Caco-2 (cell line): ENCODE data around the gene DYDC2. TPM values are rescaled to one million over a fixed set of nuclear protein-coding genes. Genes with fewer than 3 reads are reported as not detected.

Source experiments
- BruUV-seq: library from RNA; stranded (reverse); fragments of 400-500 nt; replicated peaks from 2 replicates; lab custom pipeline; 2021; lab: Mats Ljungman, UMichigan
- CTCF ChIA-PET: fragments of 300-600 bp; sonication (Branson Sonifier 250); formaldehyde crosslinking; loops from one replicate; lab custom pipeline; 2022; ENCODE audit warnings: antibody characterized with exemption; lab: Charles Lee
- POLR2A ChIA-PET: fragments of 300-600 bp; sonication (Branson Sonifier 250); formaldehyde crosslinking; loops from one replicate; lab custom pipeline; 2022; ENCODE audit warnings: antibody characterized with exemption; lab: Charles Lee
- DNase-seq, 2 experiments: peaks; one replicate each; pipeline versions ENCODE4 v3.0.0 to v3.0.0-alpha.2; 2020 to 2022
- H3K27me3 ChIP-seq: replicated peaks from 2 replicates; pipeline ENCODE4 v1.6.0; 2011; ENCODE audit warnings: low read length; ENCODE audit not compliant: control insufficient read depth, insufficient read depth
- H3K36me3 ChIP-seq: 2 replicates; pipeline ENCODE4 v1.5.1; 2011; ENCODE audit warnings: low read length; ENCODE audit not compliant: control insufficient read depth, insufficient read depth
- H3K4me1 ChIP-seq: fragments of 250-450 bp; sonication (Bioruptor Pico); 2 replicates; pipeline ENCODE4 v1.5.1; 2020; ENCODE audit warnings: mild to moderate bottlenecking
- H3K4me3 ChIP-seq: 2 replicates; pipeline ENCODE4 v1.5.1; 2011; ENCODE audit warnings: low read depth, mild to moderate bottlenecking, control low read depth, low read length
- H3K9me3 ChIP-seq: fragments of 250-450 bp; sonication (Bioruptor Pico); 2 replicates; pipeline ENCODE4 v1.5.1; 2020; ENCODE audit warnings: mild to moderate bottlenecking, moderate library complexity
- H3K27ac Mint-ChIP-seq: one replicate; pipeline ENCODE4 v1.8.0; 2022; ENCODE audit warnings: mixed read lengths; ENCODE audit not compliant: unreplicated experiment
- H3K27me3 Mint-ChIP-seq: one replicate; pipeline ENCODE4 v1.8.0; 2022; ENCODE audit warnings: mixed read lengths; ENCODE audit not compliant: insufficient read depth, unreplicated experiment
- H3K36me3 Mint-ChIP-seq: one replicate; pipeline ENCODE4 v1.8.0; 2022; ENCODE audit warnings: mild to moderate bottlenecking, mixed read lengths; ENCODE audit not compliant: insufficient read depth, unreplicated experiment
- H3K4me1 Mint-ChIP-seq: one replicate; pipeline ENCODE4 v1.8.0; 2022; ENCODE audit warnings: low read depth, mixed read lengths; ENCODE audit not compliant: unreplicated experiment
- H3K4me3 Mint-ChIP-seq: one replicate; pipeline ENCODE4 v1.8.0; 2022; ENCODE audit warnings: mild to moderate bottlenecking, moderate library complexity, mixed read lengths; ENCODE audit not compliant: unreplicated experiment
- H3K9me3 Mint-ChIP-seq: one replicate; pipeline ENCODE4 v1.8.0; 2022; ENCODE audit warnings: mixed read lengths; ENCODE audit not compliant: unreplicated experiment
- intact Hi-C: fragments of 100-400 bp; cut with micrococcal nuclease; formaldehyde crosslinking; loops from one replicate; pipeline ENCODE4 v1.10.0; 2022; ENCODE audit not compliant: unreplicated experiment
- total RNA-seq: library from RNA; stranded (reverse); gene quantifications from 2 replicates; pipeline ENCODE4 v1.2.3, GENCODE V29; 2022
- TF ChIP-seq, protein P1 (sequence below), 2 experiments: fragments of 200-600 bp in 1 of 2; IDR thresholded peaks; 1 replicate in 1 of 2; 2 replicates in 1 of 2; pipeline versions ENCODE4 v1.5.1 to v1.8.0; 2011 to 2022; ENCODE audit warnings: antibody characterized with exemption in 1 of 2, control low read depth in 1 of 2, inconsistent platforms in 1 of 2, low read depth in 1 of 2, low read length in 1 of 2, mild to moderate bottlenecking in 1 of 2, moderate library complexity in 1 of 2; ENCODE audit not compliant: insufficient read depth in 1 of 2, severe bottlenecking in 1 of 2, unreplicated experiment in 1 of 2

DYDC2 gene
- total RNA-seq, 1 experiment from 2014 or later, result not detected

DNA sequence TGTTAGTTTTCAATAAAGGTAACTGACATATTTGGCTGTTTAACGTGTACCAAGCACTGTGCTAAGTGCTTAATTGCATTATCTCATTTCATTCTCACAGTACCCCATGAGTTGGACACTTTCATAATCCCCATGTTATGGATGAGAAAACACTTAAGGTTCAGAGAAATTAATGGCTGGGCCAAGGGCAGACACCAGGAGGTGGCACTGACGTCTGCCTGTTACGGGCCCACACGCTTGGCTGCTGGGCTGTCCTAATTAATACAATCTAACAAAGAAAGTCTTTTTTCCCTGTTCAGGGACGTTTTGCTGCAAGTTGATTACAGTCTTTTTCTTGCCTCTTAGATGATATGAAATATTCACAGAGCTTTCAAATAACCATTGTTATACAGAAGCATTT lies 16.1 kb downstream of the DYDC2 start:
- intact Hi-C loops, result no loop called here
- POLR2A ChIA-PET, result no interaction called here
- CTCF ChIA-PET, result no interaction called here

DNA sequence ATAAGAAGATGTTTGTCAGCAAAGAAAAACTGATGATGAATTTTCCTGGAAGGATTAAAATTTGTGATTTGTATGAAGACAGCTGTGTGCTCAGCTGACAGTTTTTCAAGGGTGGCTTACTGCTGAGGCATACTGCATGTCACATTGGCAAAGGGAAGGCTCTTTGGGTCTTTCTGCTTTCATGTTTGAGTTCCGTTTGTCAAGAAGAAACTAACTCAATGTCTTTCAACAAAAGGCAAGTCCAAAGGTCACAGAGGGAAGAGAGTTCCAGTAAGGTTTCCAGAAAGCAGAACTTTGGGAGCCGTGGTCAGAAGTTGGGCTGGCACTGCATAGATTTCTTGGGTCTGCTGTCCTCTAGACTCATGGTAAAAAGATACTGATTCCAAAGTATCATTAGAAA lies 16.9 kb downstream of the DYDC2 start:
- Mint-ChIP-seq H3K27ac (no peak overlapping the region), H3K4me3 (no peak overlapping the region), H3K27me3 (no peaks in the 10 kb centered on the region), H3K4me1 (no peaks in the 10 kb centered on the region), H3K9me3 (no peaks in the 10 kb centered on the region), H3K36me3 (no peaks in the 10 kb centered on the region)
- intact Hi-C loops, result no loop called here
- H3K9me3 ChIP-seq, result peaks cover 4% of the 10 kb centered on the region; the same call in 1 of the 2 replicates
- TF ChIP-seq, protein P1, sequence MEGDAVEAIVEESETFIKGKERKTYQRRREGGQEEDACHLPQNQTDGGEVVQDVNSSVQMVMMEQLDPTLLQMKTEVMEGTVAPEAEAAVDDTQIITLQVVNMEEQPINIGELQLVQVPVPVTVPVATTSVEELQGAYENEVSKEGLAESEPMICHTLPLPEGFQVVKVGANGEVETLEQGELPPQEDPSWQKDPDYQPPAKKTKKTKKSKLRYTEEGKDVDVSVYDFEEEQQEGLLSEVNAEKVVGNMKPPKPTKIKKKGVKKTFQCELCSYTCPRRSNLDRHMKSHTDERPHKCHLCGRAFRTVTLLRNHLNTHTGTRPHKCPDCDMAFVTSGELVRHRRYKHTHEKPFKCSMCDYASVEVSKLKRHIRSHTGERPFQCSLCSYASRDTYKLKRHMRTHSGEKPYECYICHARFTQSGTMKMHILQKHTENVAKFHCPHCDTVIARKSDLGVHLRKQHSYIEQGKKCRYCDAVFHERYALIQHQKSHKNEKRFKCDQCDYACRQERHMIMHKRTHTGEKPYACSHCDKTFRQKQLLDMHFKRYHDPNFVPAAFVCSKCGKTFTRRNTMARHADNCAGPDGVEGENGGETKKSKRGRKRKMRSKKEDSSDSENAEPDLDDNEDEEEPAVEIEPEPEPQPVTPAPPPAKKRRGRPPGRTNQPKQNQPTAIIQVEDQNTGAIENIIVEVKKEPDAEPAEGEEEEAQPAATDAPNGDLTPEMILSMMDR (IDR thresholded peaks at IDR 0.05; ENCODE audit: insufficient read depth in 1 of 2, low read depth in 1 of 2, low read length in 1 of 2, severe bottlenecking in 1 of 2, unreplicated experiment in 1 of 2), result no peak
- CTCF ChIA-PET, result no interaction called here
- no peaks in the 10 kb centered on the region for H3K36me3 ChIP-seq
- no peak overlapping the region for H3K4me3 ChIP-seq
- H3K4me1 ChIP-seq, result no peaks in the 10 kb centered on the region
- POLR2A ChIA-PET, result no interaction called here
- DNase-seq, result no peak
- no TSS peak for BruUV-seq
- no peaks in the 10 kb centered on the region; the same call in 1 of the 2 replicates for H3K27me3 ChIP-seq

More for the DNA sequence above, 16.1 kb downstream of the DYDC2 start:
- H3K9me3 ChIP-seq, result peaks cover 6% of the 10 kb centered on the region; the same call in 1 of the 2 replicates
- Mint-ChIP-seq H3K4me3 (no peak overlapping the region), H3K36me3 (no peaks in the 10 kb centered on the region), H3K27ac (no peak overlapping the region), H3K9me3 (peaks cover 6% of the 10 kb centered on the region), H3K27me3 (no peaks in the 10 kb centered on the region), H3K4me1 (no peaks in the 10 kb centered on the region)
- H3K4me1 ChIP-seq, result no peaks in the 10 kb centered on the region
- TF ChIP-seq, protein P1 (IDR thresholded peaks at IDR 0.05; ENCODE audit: insufficient read depth in 1 of 2, low read depth in 1 of 2, low read length in 1 of 2, severe bottlenecking in 1 of 2, unreplicated experiment in 1 of 2), result no peak
- BruUV-seq, result no TSS peak
- H3K36me3 ChIP-seq, result no peaks in the 10 kb centered on the region
- no peak for DNase-seq
- no peaks in the 10 kb centered on the region; the same call in 1 of the 2 replicates for H3K27me3 ChIP-seq
- no peak overlapping the region for H3K4me3 ChIP-seq

DNA sequence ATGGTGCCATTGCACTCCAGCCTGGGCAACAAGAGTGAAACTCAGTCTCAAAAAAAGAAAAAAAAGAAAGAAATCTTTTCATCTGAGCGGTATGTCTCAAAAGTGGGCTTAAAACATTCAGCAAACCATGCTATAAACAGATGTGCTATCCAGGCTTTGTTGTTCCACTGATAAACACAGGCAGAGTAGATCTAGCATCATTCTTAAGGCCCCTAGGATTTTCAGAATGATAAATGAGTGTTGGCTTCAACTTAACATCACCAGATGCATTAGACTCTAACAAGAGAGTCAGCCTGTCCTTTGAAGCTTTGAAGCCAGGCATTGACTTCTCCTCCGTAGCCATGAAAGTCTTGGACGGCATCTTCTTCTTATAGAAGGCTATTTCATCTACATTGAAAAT lies 23.1 kb downstream of the DYDC2 start:
- peaks cover 5% of the 10 kb centered on the region for H3K4me1 Mint-ChIP-seq
- no peaks in the 10 kb centered on the region for H3K4me1 ChIP-seq
- no peaks in the 10 kb centered on the region for H3K9me3 ChIP-seq
- TF ChIP-seq, protein P1 (IDR thresholded peaks at IDR 0.05; ENCODE audit: insufficient read depth in 1 of 2, low read depth in 1 of 2, low read length in 1 of 2, severe bottlenecking in 1 of 2, unreplicated experiment in 1 of 2), result no peak
- H3K36me3 ChIP-seq, result no peaks in the 10 kb centered on the region
- H3K4me3 Mint-ChIP-seq, result no peak overlapping the region
- H3K27ac Mint-ChIP-seq, result no peak overlapping the region
- H3K27me3 Mint-ChIP-seq, result peaks cover 3% of the 10 kb centered on the region
- no peaks in the 10 kb centered on the region for H3K27me3 ChIP-seq
- H3K9me3 Mint-ChIP-seq, result no peaks in the 10 kb centered on the region
- POLR2A ChIA-PET, result no interaction called here
- no peak overlapping the region for H3K4me3 ChIP-seq
- no peaks in the 10 kb centered on the region for H3K36me3 Mint-ChIP-seq
- intact Hi-C loops, result loop anchor here (5.0 to 10.0 kb wide), 3 partner anchors 215 to 483 kb away; no protein-coding TSS in a partner anchor
- CTCF ChIA-PET, result no interaction called here
- BruUV-seq, result no TSS peak
- no peak for DNase-seq
